ENCODE measurements around the gene ATP1A4. TPM values are rescaled to one million over a fixed set of nuclear protein-coding genes. Genes with fewer than 3 reads are reported as not detected.

Gene ATP1A4
- total and polyA plus RNA-seq, 2 of the 8 experiments (the other 6 are each of a cell fraction or from before 2014, with no cell fraction given): 0.48 to 0.61 TPM

DNA sequence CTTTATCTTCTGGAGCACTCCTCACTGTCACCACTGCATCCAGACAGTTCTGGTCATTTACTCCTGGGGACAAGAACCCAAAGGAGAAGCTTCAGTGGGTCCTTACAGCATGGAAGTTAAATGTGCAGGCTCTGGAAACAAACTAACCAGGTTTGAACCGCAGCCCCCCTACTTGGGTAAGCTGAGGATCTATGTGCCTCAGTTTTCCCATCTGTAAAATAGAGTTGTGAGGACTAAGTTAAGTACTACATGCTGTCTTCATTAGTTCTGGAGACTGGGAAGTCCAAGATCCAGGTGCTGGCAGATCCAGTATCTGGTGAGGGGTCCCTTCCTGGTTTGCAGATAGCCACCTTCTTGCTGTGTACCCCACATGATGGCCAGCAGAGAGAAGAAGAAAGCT, 43.9 kb upstream of the ATP1A4 start:
- Histone ChIP-seq H4K91ac (replicated peaks; ENCODE audit: insufficient read length, low read length) (no peak overlapping the region), H3K23me2 (ENCODE audit: low read depth, low read length) (no peaks in the 10 kb centered on the region; the same call in 1 of the 2 replicates), H3K79me1 (ENCODE audit: low read depth, low read length) (no peaks in the 10 kb centered on the region), H3K56ac (replicated peaks; ENCODE audit: insufficient read length, low read depth, low read length) (no peak overlapping the region), H2BK15ac (ENCODE audit: low read length) (no peak overlapping the region; the same call in 1 of the 2 replicates), H3K9me3 (ENCODE audit: insufficient read depth in 2 of 2, low read depth in 1 of 2, low read length in 1 of 2) (no peaks in the 10 kb centered on the region), H2BK5ac (ENCODE audit: low read depth, low read length) (no peak overlapping the region), H3K18ac (ENCODE audit: extremely low read depth, low read length) (no peak overlapping the region), H3K14ac (ENCODE audit: insufficient read length) (no peak overlapping the region), H2BK120ac (replicated peaks; ENCODE audit: low read depth, low read length) (no peak overlapping the region), H3K9ac (replicated peaks in 1 of 4; ENCODE audit: extremely low read depth in 1 of 4, low read depth in 3 of 4, low read length in 3 of 4) (no peak overlapping the region), H2AK5ac (ENCODE audit: low read depth, low read length) (no peak overlapping the region), H3K23ac (ENCODE audit: insufficient read length) (no peak overlapping the region), H3K4me2 (ENCODE audit: insufficient read depth in 1 of 2, low read depth in 2 of 2, low read length in 2 of 2) (no peak overlapping the region), H2BK20ac (ENCODE audit: low read length) (no peak overlapping the region), H2AFZ (ENCODE audit: low read length) (no peak overlapping the region), H4K20me1 (replicated peaks in 1 of 2; ENCODE audit: control insufficient read depth in 1 of 2, insufficient read depth in 2 of 2, low read length in 2 of 2) (no peaks in the 10 kb centered on the region), H3K4ac (replicated peaks; ENCODE audit: insufficient read length, low read depth, low read length) (no peak overlapping the region), H3K79me2 (ENCODE audit: control insufficient read depth in 1 of 2, insufficient read depth in 2 of 2, low read length in 2 of 2) (no peaks in the 10 kb centered on the region), H2BK12ac (ENCODE audit: low read depth, low read length) (peak overlapping the region; percentile 1; the same call in 1 of the 2 replicates), H3K27me3 (replicated peaks in 1 of 4; ENCODE audit: control insufficient read depth in 3 of 4, extremely low read depth in 1 of 4, insufficient read depth in 3 of 4, low read length in 3 of 4) (no peaks in the 10 kb centered on the region), H3K36me3 (ENCODE audit: control insufficient read depth in 2 of 4, insufficient read depth in 4 of 4, low read length in 3 of 4) (no peaks in the 10 kb centered on the region), H4K5ac (ENCODE audit: insufficient read length, low read depth, low read length) (no peak overlapping the region), H4K8ac (ENCODE audit: extremely low read depth, insufficient read depth, low read length) (no peak overlapping the region; the same call in 1 of the 2 replicates), H3K27ac (ENCODE audit: low read depth, low read length) (no peak overlapping the region), H3K4me1 (replicated peaks in 1 of 4; ENCODE audit: control insufficient read depth in 3 of 4, insufficient read depth in 4 of 4, low read length in 3 of 4) (peaks cover 6 to 29% (median 18%) of the 10 kb centered on the region in 4 experiments), H3K4me3 (ENCODE audit: extremely low read depth in 1 of 4, insufficient read depth in 2 of 4, low read depth in 3 of 4, low read length in 4 of 4) (no peak overlapping the region)
- no peak for FAIRE-seq
- DNase-seq (ENCODE audit: low read depth in 1 of 2, low spot score in 2 of 2): no peak
- ChIA-PET POLR2A (ENCODE audit: partially characterized antibody) (interaction anchor here (0.7 to 2.2 kb wide), 4 partner anchors 9 to 155 kb away, joined by 3 to 12 read pairs (median 8); partner anchors contain the start of genes DCAF8 and IGSF8), CTCF (ENCODE audit: partially characterized antibody) (interaction anchor here (0.9 to 9.3 kb wide), 13 partner anchors 10 to 184 kb away, joined by 3 to 141 read pairs (median 16); partner anchors contain the start of genes CASQ1 and IGSF8)
- whole genome bisulfite sequencing, 2 experiments (ENCODE audit: extremely low coverage in 1 of 2, insufficient coverage in 1 of 2, insufficient read length in 1 of 2, insufficient replicate concordance in 2 of 2, low coverage in 1 of 2, low lambda C conversion rate in 2 of 2, missing lambda C conversion rate in 1 of 2): 100% methylated on average over 1 of the region's 1 CpG; no CpG with 5 or more reads in 1 of the 2 experiments
- TF ChIP-seq RBBP5 (IDR thresholded peaks at IDR 0.05; ENCODE audit: borderline replicate concordance, low read depth, low read length) (no peak), SRF (IDR thresholded peaks at IDR 0.05; ENCODE audit: low read depth, low read length) (no peak), MAFK (IDR thresholded peaks at IDR 0.05; ENCODE audit: low read depth, low read length) (no peak), KDM4A (IDR thresholded peaks at IDR 0.05; ENCODE audit: low read depth, low read length, severe bottlenecking) (no peak), RXRA (IDR thresholded peaks at IDR 0.05; ENCODE audit: insufficient read depth, low read depth, low read length) (no peak), TCF12 (IDR thresholded peaks at IDR 0.05; ENCODE audit: low read depth, low read length) (no peak)
